Hypothalamus (tissue), 51 donors: ENCODE data around the gene SCEL.

Experiments
- DNase-seq, 51 donors: peaks; one replicate each; lab custom pipeline; 2025; lab: John Stamatoyannopoulos, UW

SCEL gene

DNA sequence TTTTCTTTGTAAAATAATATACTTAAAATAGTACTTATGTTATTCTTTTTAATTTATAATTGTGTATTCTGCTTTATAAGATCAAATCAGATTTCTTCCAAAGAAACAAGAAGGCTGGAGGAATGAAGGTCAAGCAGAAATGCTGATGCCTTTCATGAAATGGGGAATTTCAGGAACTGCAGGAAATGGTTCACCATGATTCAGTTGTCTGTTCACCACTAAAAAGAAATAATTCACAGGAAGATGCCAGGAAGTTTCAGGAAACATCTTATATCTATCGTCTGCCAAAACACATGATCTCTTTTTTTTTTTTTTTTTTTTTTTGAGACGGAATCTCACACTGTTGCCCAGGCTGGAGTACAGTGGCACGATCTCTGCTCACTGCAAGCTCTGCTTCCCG, 15.7 kb upstream of the SCEL start:
- DNase-seq, result no peak

DNA sequence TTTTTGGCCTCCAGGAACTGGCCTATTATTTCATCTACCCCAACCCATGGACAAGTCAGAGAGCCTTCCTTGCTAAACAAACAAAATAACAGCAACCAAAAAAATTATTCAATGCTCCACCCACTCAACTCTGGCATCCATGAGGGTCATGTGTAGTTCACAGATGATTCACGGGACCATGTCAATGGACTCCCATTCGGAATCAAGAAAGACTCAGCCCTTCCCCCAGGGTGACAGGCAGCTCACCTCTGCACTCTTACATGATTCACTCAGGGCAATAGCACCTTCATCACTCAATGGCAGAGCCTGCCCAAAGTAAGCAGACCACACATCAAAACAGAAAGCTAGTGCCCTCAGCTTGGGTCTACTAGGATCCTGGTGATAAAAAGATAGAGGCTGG, 14.3 kb upstream of the SCEL start:
- DNase-seq, result no peak

DNA sequence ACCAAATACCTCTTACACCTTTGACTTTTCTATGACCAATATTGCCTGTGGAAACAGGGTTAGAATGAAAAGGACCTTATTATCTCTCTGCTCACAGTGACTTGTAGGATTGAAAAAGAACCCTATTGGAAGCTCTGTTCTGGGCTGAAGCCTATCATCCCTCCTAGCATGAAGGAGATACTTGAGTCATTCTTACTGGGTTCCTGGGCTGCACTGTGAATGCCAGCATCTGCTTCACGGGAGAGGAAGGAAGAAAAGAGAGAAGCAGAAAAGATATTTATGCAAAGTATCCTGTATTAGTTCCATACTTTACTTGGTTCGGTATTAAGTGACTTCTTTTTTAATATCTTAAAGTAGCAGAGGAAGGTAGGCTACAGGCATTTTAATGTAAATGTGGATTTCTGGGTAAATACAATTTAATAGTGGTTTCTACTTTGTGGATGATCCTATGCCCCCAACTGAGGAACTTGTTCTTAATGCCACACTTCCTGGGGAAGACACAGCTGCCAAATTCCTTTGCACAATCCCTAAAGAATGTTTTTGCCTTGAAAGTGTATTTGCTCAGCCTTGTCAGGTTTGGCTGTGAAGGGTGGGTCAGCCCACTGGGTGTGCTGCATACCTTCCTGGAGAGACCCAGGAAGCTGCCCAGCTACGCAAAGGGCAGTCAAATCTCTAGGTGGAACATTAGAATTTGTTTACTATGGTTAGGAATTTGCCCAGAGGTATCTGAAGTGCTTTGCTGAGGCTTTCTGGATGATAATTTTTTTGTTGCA, 13.7 kb upstream of the SCEL start:
- DNase-seq, result no peak

DNA sequence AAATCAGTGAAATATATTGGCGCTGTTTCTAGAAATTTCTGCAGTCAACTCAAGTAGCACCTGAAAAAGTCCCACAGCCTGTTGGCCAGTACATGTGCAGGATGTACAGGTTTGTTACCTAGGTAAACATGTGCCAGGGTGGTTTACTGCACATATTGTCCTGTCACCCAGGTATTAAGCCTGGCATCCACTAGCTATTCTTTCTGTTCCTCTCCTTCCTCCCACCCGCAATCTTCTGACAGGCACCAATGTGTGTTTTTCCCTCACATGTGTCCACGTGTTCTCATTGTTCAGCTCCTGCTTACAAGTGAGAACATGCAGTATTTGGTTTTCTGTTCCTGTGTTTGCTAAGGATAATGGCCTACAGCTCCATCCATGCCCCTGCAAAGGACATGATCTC, 13.1 kb upstream of the SCEL start:
- no peak for DNase-seq

DNA sequence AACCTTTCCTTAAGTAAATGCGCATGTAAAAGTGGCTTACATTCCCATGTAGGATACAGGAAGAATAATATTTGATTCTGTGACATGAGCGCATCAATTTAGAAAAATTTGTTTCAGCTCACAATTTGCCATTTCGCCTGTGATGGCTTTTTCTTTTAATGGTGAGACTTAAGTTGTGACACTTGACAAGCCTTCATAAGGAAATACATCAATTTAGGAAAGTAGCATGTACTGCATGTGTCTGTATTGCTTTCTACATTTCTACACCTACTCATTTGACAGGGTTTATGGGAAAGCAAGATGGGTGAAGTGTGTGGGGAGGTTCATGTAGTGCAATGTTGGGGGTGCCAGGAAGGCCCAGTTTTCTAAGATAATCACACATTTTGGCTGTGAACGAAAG, 12.1 kb upstream of the SCEL start:
- DNase-seq, result no peak

DNA sequence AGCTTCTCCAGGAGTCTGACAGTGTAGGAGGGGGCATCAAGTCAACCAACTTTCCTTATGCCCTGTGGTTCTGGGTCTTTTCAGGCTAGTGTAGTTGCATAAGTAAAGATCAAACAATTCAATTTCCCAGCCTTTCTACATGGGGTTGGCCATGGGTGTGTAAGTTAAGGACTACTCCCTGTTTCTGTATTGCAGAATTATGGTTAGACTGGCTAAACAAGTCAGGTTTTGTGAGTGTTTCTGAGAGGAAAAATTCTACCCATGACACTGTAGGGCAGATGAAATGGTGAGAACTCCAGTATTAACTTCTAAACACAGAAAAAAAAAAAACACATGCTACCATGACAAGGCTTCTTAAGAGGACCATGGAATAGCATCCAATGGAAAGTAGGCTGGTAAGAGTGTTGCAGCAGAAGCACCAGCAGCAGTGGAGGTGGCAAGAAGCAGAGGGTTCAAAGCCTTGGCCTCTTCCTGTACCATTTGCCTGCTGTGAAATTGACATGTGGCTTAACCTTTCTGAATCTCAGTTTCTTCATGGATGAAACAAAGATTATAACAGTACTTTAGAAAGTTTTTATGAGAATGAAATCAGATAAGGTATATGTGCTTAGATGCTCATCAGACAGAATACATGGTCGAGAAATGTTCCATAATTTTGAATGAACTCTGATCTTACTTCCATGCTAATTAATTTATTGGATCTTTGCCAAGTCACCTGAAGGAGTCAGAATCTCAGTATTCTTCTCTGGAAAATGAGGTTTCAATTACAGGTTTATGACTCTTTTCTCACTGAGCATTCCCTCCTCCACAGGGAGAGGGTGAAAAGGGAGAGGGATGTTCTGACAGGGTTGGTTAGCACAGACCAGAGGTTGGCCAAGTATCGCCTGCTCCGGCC, 11.4 kb upstream of the SCEL start:
- no peak for DNase-seq

DNA sequence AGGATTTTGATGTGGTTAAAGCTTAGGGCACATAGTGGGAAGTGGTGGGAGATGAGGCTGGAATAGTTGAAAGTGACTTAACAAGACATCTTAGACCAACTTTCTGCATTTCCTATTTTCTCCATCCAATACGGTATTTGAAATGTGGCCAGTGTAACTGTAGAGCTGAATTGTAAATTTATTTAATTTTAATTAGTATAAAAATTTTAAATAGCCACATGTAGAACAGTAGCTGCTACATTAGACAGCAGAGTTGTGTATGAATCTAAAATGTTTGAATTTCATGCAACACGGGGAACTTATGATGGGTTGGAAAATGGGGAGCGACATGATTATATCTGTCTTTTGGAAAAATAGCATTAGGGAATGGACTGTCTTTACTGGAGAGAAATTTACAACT, 7.1 kb upstream of the SCEL start:
- DNase-seq, result no peak

DNA sequence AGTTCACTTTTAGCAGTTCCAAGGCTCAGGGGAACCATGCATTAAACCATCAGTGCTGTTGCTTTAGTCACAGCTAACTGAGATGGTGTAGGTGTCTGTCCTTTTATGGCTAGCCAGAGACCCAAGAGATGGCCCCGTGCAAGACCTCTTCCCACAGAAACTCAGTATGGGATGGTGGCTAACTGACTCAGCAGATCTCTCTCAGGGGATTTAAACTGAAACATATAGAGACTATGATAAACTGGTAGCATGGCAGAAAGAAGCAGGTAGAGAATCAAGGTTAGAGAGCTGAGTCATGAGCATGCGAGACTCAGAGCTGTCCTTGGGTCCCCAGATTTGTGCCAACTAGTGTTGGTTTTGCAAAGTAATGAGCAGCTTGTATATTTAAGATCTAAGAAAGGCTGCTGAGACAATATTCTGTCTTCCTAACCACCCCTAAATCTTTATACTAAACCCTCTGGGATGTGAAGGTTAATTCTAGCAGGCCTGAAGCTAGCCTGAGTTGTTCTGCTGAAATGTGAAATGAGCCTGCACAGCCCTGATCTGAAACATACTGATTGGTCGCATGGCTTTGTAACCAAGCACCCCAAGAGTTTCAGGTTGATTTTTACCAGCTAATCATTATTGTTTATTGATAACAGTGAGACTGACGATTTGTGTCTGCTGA, 6.5 kb upstream of the SCEL start:
- no peak for DNase-seq

DNA sequence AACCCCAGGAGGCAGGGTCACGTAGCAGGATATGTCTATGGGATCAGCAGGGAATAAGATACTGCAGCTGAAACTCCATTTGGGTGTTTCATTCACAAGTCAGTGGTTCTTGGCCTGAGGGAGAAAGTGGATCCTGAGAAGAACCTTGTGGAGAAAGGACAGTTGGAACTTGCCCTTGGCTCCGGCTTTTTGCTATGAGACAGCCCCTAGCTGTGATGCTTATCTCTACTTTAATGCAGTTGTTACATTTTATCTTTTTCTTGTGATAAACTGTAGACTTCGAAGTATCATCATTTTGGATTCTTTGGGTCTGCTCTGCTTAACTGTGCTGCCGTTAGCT, 6.0 kb upstream of the SCEL start:
- DNase-seq, result no peak

DNA sequence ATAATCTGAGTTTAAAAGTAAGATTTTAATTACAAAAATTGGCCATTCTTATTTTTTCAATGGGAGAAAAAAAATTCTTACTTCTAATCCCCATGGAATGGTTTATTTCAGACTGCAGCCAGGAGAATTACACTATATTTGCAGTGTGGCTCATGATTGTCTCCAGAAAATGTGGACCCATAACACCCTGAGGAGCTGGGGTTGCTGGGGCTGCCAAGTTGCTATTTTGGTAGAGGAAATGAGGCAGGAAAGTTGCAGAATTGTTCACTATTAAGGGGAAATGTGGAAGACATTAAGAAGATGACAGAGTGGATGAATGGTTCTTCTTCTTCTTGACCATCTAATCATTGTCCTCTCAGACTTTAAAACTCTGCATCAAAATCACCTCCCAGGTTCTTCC, 4.6 kb upstream of the SCEL start:
- no peak for DNase-seq

DNA sequence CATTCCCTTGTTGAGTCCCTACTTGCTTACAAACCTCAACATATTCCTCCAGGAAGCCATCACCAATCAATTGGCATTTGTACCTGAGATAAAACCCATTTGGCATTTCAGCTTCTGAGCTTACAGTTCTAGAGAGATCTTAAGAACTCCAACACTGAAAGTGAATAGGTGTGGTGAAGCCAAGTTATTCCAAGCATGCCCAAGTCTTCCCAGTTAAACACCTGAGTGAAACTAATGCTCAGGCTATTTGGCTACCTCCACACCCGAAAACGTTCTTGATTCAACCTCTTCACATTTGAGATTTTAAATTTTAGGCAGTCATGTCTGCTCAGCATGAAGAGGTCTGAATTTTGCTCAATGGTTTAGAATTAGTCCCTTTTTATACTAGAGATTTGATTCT, 2.5 kb upstream of the SCEL start:
- DNase-seq, result no peak

DNA sequence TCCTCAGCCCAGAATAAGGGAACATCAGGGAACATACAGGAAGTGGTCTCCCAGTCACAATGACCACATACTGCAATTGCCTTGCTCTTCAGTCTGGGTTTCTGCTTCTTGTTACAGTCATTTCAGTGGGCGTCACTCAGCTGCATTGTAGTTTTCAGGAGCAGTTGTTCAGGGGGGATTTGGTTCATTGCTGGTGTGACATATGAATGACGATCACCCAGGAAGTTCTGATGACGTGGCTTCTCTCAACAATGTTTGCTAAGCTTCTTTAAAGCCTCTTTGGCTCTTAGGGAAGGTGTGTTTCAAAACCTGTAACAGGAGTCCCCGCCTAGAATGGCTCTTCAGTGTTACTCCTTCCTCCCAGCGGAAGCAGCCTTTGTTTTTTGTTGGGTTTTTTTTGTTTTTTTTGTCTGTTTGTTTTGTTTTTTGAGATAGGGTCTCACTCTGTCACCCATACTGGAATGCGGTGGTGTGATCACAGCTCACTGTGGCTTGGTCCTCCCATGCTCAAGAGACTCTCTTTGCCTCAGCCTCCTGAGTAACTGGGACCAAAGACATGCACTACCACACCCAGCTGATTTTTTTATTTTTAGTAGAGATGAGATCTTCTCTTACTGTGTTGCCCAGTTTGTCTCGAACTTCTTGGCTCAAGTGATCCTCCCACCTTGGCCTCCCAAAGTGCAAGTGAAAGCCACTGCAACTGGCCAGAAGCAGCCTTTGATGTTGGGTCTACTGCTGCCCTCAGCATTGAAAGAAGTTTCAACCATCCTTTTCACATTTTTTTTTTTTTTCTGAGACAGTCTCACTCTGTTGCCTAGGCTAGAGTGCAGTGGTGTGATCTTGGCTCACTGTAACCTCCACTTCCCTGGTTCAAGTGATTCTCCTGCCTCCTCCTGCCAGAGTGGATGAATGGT, 1.4 kb upstream of the SCEL start:
- DNase-seq, result no peak

DNA sequence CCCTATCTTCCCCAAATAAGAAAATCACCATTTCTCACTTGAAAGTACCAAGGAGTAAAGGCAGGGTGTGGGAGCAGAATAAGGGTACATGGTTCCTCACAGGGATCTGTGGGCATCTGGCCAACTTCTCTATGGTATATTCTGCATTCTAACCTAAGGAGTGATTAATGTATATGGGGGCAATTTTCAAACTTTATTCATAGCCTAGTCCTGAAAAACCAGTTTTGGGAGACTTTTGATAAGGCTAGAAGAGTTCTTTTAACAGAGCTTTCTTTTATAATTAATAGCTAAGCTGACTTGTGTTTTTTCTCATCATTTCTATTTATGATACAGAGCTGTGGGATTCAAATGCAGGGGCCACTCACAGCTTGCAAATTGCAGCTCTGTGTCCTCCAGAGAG, 852 bp downstream of the SCEL start:
- no peak for DNase-seq

DNA sequence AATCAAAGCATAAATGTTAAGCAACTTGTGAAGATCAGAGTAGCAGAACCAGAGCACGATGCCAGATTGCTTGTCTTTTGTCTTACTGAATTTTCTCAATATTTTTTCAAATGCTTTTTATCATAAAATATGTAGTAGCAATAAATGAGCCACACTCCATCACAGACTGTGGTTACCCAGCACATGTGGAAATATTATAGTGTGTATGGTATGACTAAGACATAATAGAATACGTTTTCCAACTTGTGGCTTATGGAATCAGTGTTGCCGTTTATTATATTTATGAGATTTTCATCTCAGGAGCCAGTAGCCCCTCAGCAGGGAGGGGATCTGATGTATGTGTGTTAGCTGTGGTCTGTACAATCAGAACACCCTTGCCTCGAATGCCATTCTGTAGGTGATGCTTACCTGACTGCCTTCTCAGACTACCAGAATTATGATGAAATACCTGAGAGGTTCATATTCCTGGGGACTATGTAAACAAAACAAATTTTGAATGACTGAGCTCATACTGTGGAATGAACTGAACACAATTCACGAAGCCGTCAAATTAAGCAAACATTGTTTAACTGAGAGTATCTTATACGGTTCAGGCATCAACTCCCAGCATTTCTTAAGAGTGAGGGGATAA, 1.9 kb downstream of the SCEL start:
- DNase-seq, result no peak

DNA sequence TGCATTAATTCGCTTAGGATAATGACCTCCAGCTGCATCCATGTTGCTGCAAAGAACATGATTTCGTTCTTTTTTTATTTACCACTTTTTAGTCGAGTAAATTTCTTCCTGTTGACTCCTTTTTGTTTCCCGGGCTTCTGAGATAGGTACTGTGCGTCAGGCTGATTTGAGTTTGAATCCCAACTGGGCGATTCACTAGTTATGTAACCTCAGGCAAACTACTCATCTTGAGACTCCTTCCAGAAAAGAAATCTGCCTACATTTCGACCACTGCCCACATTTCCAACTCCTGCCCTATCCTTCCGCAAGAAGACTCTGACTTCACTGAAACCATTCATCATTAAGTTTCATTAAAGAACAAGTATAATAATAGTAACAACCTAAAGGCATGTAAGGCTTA, 8.2 kb downstream of the SCEL start:
- no peak for DNase-seq

DNA sequence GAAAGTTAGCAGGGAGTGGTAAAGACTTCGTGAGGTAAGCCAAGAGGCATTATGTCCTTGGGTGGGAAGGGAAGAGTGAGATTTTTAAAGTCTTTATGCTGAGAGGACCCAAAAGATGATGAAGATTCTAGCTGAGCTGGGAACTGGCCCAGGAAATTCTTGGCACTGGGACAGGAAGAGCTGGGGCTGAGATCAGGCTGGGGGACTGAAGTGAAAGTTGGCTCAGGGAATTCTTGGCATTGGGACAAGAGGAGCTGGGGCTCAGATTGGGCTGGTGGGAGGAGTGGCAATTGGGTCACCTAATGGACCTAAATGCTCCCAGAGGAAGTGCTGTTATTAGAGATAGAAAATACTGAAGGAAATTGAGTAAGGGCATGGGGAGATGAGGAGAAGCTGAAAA, 8.8 kb downstream of the SCEL start:
- DNase-seq, result peak in 30 of 51 donors; percentile 1 to 49 (median 15)

DNA sequence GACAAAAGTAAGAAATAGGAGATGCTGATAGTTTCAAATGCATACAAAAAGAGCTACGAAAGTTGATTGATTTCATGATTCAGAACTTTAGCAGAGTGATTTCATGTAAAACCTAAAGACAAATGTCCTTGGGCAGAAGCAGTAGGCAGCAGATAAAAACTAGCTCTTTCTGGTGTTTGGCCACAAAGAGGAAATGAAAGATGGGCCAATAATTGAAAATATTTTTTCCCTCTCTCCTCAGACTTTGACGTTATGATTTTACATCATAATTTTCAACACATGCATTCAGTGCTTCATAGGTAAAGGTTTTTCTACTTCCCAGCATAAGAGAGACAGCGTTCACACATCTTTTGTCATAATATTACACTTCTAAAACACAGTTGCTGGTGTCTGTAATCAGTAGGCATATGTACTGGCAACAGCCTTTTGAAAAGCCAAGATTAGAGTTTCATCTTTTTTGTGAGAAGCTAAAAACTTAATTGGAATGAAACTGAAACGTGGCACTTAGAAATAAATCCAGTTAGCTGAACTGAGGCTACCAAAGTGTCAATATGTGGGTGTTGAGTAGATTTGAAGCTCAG, 9.3 kb downstream of the SCEL start:
- no peak for DNase-seq

DNA sequence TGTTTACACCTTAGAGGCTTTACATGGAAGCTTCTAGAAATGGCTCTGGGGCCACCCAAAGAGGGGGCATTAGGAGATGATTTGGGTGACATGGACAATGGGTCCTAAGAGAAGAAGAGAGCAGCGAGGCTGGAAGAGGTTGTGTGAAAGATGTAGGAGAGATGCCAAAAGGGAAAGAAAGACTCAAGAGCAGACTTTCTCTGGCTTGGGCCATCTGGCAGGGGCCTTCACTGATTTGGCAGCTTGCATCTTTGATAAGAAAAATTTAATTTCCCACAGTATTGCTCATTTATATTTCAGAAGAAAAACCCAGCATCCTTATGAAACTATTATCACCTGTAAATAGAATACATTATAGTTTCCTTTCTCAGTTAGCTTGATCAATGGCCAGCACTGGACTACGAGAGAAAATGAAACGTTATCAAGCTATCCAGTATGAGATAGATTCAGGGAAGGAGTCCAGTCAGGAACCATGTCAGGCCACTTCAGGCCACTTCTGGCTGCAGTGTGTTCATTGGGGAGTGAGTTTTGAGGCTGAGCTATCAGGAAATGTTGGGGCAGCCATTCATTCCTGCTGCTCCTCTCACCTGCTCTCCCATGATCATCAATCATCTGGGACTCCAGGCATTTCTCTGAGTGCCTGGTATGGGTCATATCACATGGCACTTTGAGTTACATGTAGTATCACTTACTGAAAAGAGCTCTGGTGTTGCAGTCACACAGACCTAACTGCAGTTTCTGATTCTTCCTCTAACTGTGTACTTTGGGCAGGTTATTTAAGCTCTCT, 10.3 kb downstream of the SCEL start:
- no peak for DNase-seq

DNA sequence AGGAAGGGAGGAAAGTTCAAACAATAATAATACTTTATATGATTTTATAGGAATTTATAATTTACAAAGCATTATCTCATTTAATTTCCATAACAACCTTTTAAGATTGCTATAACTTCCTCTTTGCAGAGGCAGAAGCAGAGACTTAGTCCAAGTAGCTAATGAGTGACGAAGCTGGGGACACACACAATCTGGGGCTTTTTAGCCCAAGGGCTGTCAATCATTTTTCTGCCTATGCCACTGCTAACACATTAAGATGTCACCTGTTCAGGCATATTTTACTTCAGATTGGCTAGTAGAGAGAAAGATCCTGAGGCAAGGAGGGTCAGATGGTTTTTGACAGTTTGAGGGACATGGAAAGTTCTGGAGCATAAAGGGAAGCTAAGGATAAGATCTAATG, 12.6 kb downstream of the SCEL start:
- no peak for DNase-seq
